Right lobe of liver (tissue), 6 donors: Measurements from ENCODE around the gene MAP7D3. TPM values are rescaled to one million over a fixed set of nuclear protein-coding genes. Genes with fewer than 3 reads are reported as not detected.
"Not testable (repeated sequence)": the region's sequence is repeated elsewhere in the genome, so short reads cannot be mapped to it uniquely, and the experiment has no call there.

ENCODE experiments used
- ATAC-seq, 4 donors: fragments of 200-7000 bp; cut with Tn5 transposase; one replicate each; pipeline ENCODE4 v1.9.1; 2020; ENCODE audit warnings: mild to moderate bottlenecking in 4 of 4, moderate library complexity in 4 of 4
- DNase-seq, 3 donors: peaks; one replicate each; pipeline ENCODE4 v3.0.0-alpha.2; 2020
- H3K27ac ChIP-seq, 3 donors: fragments of 200-600 bp; one replicate each; pipeline ENCODE4 v1.8.0; 2022
- H3K27me3 ChIP-seq, 2 donors: fragments of 200-600 bp; one replicate each; pipeline ENCODE4 v1.8.0; 2022
- H3K36me3 ChIP-seq, 4 donors: fragments of 200-600 bp; sonication (generic) in 1 of 4; one replicate each; pipeline versions ENCODE4 v1.5.1 to v1.8.0; 2017 to 2022; ENCODE audit warnings: control low read depth in 1 of 4
- H3K4me1 ChIP-seq, 4 donors: fragments of 200-600 bp; sonication (generic) in 1 of 4; one replicate each; pipeline versions ENCODE4 v1.5.1 to v1.8.0; 2017 to 2022; ENCODE audit warnings: control low read depth in 1 of 4
- H3K4me3 ChIP-seq, 3 donors: fragments of 200-600 bp; one replicate each; pipeline ENCODE4 v1.8.0; 2022
- H3K9me3 ChIP-seq, 4 donors: fragments of 200-600 bp; sonication (generic) in 1 of 4; one replicate each; pipeline versions ENCODE4 v1.5.1 to v1.8.0; 2017 to 2022; ENCODE audit warnings: control low read depth in 1 of 4
- CTCF ChIP-seq, 4 donors: fragments of 200-600 bp in 3 of 4; fragments of 450-650 bp in 1 of 4; IDR thresholded peaks; one replicate each; pipeline versions ENCODE4 v1.5.1 to v1.8.0; 2016 to 2022; ENCODE audit warnings: antibody characterized with exemption in 4 of 4, mild to moderate bottlenecking in 2 of 4
- POLR2A ChIP-seq: fragments of 450-650 bp; IDR thresholded peaks from one replicate; pipeline ENCODE4 v1.6.1; 2017; ENCODE audit warnings: antibody characterized with exemption, mild to moderate bottlenecking
- WGBS: methylation state at CpG from one replicate; pipeline ENCODE4 v1.1.6; 2018; ENCODE audit warnings: low coverage, low lambda C conversion rate; ENCODE audit not compliant: insufficient coverage; ENCODE audit errors: missing lambda C conversion rate; 5-methylcytosine and 5-hydroxymethylcytosine counted together
- intact Hi-C, 2 donors: fragments of 100-400 bp; cut with DNase I; formaldehyde crosslinking; loops; one replicate each; pipeline versions ENCODE4 v1.11.2 to v1.14.1; 2022
- total RNA-seq, 6 experiments: library from RNA; depleted of rRNA in 2 of 6; stranded (reverse); fragments of >200 nt in 2 of 6; fragmentation: NEBNext Ultra II Directional in 3 of 6; extraction: Animal tissue kit (Norgen Biotek cat#: 25700) in 3 of 6; gene quantifications; one replicate each; pipeline versions ENCODE4 v1.1.0 to v1.2.4, GENCODE V29; 2016 to 2023
- donor health status: DM: no; HTN: yes; CAD: no.
- donor health status: DM: no; HTN: no; CAD: no.
- donor health status: DM: no; HTN: no; CAD: no.
- donor health status: DM: no; HTN: yes; CAD: no.
- donor health status: DM: no; HTN: yes; CAD: no.

MAP7D3 gene
- total RNA-seq, 6 experiments from 2014 or later = 2.4 to 5.4 (median 4.1) TPM

- Histone ChIP-seq H3K27ac (no peak overlapping the region), H3K27me3 (no peaks in the 10 kb centered on the region), H3K4me1 (peaks cover 0 to 5% (median 0%) of the 10 kb centered on the region in 4 donors), H3K4me3 (no peak overlapping the region), H3K36me3 (no peaks in the 10 kb centered on the region), H3K9me3 (no peaks in the 10 kb centered on the region)
- no peak for TF ChIP-seq CTCF (IDR thresholded peaks at IDR 0.05)
- ATAC-seq = no peak
- WGBS = 50% methylated on average over 4 of the region's 5 CpGs
- intact Hi-C loops = no loop called here
- DNase-seq = no peak
Observed at GRCh38 chrX:136255541-136255940, 4.3 kb upstream of the MAP7D3 start.

DNA sequence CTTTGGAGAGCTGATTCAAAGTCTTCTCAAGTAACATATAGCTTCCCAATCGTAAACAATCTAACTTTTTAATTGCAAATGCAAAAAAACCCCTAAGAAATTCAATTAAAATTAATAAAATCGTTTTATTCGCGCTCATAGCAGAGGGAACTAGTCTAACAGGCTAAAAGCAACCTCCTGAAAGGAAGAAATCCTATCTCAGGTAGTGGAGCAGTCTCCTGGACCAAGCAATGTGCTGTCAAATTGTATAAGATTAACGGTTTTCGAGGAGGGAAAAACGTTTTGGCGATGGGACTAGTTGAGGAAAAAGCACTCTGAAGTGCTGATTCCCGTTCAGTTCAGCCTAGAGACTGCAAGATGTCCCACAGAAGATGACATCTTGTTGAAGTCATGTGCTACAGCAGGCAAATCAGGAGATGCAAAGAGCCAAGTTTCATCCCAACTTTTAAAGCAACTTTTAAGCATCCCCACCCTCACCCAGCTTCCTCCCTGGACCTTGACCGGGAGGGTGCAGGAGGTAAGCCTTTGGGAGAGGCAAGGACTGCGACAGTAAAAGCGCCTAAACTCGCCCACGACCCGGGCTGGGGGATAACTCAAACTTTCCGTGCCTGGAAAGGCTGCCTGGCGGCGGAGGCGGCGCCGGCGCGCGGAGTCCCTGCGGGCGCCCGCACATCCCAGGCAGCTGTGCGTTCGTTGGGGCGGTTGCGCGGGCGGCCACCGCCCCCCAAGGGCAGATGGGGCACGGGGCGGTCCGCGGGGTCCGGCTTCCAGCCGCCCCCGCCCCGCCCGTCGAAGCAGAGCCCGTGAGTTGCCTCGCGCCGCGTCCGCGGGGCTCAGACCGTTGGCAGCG lies 784 bp downstream of the MAP7D3 start:
- Histone ChIP-seq H3K36me3 (no peaks in the 10 kb centered on the region), H3K27me3 (no peaks in the 10 kb centered on the region), H3K4me1 (no peaks in the 10 kb centered on the region), H3K27ac (peak overlapping the region; percentile 42 to 44 (median 44)), H3K9me3 (no peaks in the 10 kb centered on the region), H3K4me3 (peak overlapping the region; percentile 56 to 68 (median 59))
- intact Hi-C loops = no loop called here
- 33% methylated on average over 9 of the region's 53 CpGs for WGBS
- no peak for DNase-seq
- TF ChIP-seq POLR2A = no peak
- TF ChIP-seq CTCF (IDR thresholded peaks at IDR 0.05) = no peak
- peak; percentile 33 to 59 (median 52) for ATAC-seq

DNA sequence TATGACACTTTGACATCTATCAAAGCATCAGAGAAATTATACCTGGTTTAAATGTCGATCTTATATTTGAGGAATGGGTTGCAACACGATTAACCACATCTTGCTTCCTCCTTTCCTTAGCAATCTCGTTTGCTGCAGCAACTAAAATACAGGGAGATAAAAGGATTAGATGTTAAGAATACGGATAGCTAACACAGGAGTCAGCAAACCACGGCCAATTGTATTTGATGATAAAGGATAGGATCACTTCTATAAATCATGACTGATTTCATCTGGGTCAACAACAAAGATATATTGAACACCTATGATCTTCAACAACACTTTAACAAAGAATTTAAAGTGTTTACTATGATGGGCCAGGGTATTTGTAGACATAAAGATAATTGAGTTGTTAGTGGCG lies 5.0 kb downstream of the MAP7D3 start:
- intact Hi-C loops = no loop called here
- H3K27ac ChIP-seq = no peak overlapping the region
- no peak for TF ChIP-seq CTCF (IDR thresholded peaks at IDR 0.05)
- no peak for TF ChIP-seq POLR2A
- no peaks in the 10 kb centered on the region for H3K9me3 ChIP-seq
- no peaks in the 10 kb centered on the region for H3K27me3 ChIP-seq
- H3K36me3 ChIP-seq = peaks cover 0 to 11% (median 0%) of the 10 kb centered on the region in 4 donors
- ATAC-seq = no peak
- no peak overlapping the region for H3K4me3 ChIP-seq
- 57% methylated on average over 6 of the region's 6 CpGs for WGBS
- no peak for DNase-seq
- no peaks in the 10 kb centered on the region for H3K4me1 ChIP-seq

DNA sequence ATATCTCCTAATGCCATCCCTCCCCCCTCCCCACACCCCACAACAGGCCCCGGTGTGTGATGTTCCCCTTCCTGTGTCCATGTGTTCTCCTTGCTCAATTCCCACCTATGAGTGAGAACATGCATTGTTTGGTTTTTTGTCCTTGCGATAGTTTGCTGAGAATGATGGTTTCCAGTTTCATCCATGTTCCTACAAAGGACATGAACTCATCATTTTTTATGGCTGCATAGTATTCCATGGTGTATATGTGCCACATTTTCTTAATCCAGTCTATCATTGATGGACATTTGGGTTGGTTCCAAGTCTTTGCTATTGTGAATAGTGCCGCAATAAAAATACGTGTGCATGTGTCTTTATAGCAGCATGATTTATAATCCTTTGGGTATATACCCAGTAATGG lies 13.4 kb downstream of the MAP7D3 start:
- H3K27ac ChIP-seq, intact Hi-C loops, DNase-seq, ATAC-seq, H3K4me1 ChIP-seq, H3K4me3 ChIP-seq, H3K9me3 ChIP-seq, H3K27me3 ChIP-seq, H3K36me3 ChIP-seq: not testable (repeated sequence)
- 80% methylated on average over 2 of the region's 4 CpGs for WGBS

DNA sequence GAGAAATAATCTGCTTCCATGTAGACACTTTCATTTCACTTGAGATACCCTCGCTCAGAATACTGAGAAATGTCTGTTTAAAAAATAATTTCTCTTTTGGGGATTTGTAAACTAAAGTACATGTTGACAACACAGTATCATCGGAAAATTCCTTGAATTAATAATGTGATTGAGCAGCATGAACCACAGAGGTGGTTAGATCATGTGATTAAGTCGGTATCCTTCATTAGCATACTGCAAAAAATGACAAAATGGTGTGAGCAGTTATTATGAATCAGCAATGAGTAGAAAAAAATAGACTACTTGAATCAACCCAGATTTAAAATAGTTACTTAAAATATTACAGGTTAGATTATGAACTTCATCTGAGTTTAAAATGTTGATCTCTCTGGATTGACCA lies 14.1 kb downstream of the MAP7D3 start:
- Histone ChIP-seq H3K9me3 (no peaks in the 10 kb centered on the region), H3K27me3 (no peaks in the 10 kb centered on the region), H3K27ac (no peak overlapping the region), H3K4me1 (no peaks in the 10 kb centered on the region), H3K4me3 (no peak overlapping the region), H3K36me3 (peaks cover 0 to 5% (median 0%) of the 10 kb centered on the region in 4 donors)
- 46% methylated on average over 3 of the region's 3 CpGs for WGBS
- intact Hi-C loops = no loop called here
- DNase-seq (no peak), ATAC-seq (no peak)
- TF ChIP-seq CTCF (IDR thresholded peaks at IDR 0.05) (no peak), POLR2A (no peak)
